GM21825 (cell line): Measurements from ENCODE around the gene RHBDL1.

ENCODE experiments used
- ATAC-seq: cut with Tn5 transposase; IDR thresholded peaks from one replicate; pipeline ENCODE4 v1.9.1; 2021; ENCODE audit warnings: mild to moderate bottlenecking, moderate library complexity; ENCODE audit not compliant: unreplicated experiment

The RHBDL1 gene

DNA sequence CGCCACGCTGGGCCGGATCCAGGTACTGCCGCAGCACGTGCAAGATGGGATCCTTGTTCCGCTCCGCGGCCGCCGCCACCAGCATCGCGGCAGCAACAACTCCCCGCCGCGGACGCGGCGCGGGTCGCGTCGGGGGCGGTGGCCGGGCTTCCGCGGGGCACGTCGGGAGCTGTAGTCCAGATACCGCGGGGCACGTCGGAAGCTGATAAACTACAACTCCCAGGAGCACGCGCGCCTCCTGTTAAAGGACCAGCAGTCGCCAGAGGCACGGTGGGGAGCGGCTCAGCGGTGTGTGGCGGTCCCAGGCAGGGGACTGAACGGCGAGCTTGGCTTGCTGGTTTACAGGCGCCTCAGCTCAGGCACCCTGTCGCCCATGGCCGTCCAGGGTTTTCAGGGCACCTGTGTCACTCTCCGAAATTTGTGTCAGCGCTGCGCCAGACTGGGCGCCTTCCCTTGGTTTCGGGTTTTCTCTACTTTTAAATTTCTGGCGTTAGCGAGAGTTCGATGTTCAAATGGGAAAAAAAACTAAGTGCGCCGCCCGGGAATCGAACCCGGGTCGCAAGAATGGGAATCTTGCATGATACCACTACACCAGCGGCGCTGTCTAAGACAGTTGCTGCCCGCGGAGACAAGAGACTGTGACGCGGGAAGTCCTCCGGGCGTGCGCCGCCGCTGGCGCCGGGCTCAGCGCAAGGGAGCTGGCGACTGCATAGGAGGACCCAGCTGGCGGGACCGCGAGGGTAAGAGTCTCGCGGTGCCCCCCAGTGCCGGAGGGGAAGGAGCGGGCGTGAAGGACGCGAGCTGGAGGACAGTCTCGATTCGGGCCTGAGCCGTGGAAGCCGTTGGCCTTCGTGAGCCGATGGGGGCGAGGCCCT, 39.0 kb upstream of the RHBDL1 start, which contains the start of gene METTL26:
Gene METTL26, minus strand, starts transcription at position 100 of the 875 bp plus-strand sequence. Its CDS starts 15 bp downstream, at position 85.
- ATAC-seq = peak; percentile 57

- ATAC-seq = peak; percentile 27
These were observed 38.1 kb upstream of the RHBDL1 start for GRCh38 chr16:637081-638018.

- no peak for ATAC-seq
These were observed 37.4 kb upstream of the RHBDL1 start for GRCh38 chr16:638034-638543.

DNA sequence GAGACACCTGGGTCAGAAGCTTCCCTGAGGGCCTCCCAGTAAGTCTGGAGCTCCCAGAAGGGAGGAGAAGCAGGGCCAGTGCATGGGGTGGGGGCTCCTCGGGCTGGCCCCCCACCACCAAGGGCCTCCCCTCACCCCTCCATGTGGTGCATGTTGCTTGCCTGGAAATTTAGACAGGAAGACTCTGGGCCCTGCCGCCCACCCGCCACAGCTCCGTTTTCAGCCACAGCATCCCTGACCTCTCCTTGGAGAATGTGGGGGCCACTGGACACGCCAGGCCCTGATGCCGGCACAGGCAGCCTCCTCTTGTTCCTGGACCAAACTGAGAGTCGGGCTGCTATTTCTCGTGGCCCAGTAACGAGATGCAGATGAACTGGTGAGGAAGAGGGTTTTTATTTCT, 36.6 kb upstream of the RHBDL1 start:
- ATAC-seq = no peak

DNA sequence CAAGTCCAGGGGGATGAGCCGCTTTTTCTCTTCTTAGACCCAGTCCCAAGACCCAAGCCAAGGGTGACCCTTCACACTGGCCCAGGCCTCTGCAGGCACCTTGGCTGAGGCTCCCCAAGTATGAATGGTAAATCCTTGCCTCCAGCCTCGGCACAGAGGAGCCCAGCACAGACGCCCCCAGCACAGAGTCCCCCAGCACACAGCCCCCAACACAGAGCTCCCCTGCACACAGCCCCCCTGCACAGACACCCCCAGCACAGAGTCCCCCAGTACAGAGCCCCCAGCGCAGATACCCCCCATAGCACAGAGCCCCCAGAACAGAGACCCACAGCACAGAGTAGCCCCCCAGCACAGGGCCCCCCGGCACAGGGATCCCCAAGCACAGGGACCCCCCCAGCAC, 34.9 kb upstream of the RHBDL1 start:
- ATAC-seq = no peak

- peak; percentile 40 for ATAC-seq
These were observed 33.9 kb upstream of the RHBDL1 start, which contains the start of gene MCRIP2 for GRCh38 chr16:641326-642188. Gene MCRIP2, plus strand, starts transcription at chr16:641828. Its CDS starts 164 bp downstream, at chr16:641992.

DNA sequence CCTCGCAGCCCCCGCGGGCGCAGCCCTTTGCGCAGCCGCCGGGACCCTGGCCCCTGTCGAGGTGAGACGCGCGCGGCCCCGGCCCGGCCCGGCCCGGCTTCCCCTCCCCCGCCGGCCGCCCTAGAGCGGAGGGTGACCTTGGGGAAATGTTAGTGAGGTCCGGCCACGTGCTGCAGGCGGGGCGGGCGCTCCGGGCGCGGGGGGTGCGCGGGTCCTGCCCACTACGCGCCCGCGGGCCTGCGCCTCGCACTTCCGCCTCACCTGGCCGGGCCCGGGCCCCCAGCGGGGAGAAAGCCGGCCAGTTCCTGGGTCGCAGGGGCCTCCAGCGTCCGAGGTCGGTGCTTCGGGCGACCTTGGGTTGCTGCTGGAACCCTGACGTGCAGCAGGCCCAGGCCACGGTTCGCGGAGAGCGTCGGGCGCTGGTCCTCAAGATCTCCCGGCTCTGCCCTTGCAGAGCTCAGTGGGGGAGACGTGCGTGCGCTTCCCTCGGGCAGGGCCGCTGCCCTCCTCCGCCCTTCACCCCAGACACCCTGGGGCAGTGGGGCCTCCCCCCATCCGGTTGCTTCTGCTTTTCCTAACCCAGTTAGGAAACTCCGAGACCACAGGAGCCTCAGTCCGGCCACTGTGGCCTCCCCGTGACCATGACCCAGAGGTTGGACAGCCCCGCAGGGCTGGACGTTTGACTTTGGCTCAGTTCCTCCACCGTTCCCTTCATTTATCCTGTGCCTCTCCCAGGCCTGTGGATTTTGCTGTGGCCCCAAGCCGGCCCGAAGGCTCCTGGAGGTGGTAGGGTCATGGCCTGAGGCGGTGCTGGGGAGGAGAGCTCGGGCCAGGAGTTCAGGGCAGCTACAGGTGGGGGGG, 33.1 kb upstream of the RHBDL1 start:
- peak; percentile 25 for ATAC-seq

GRCh38 chr16:643050-643368, 32.5 kb upstream of the RHBDL1 start:
- ATAC-seq = no peak

- no peak for ATAC-seq
These were observed 30.9 kb upstream of the RHBDL1 start for GRCh38 chr16:644556-644955.

- ATAC-seq = no peak
These were observed 29.4 kb upstream of the RHBDL1 start for GRCh38 chr16:645852-646678.

- ATAC-seq = no peak
These were observed 28.7 kb upstream of the RHBDL1 start for GRCh38 chr16:646679-647172.

DNA sequence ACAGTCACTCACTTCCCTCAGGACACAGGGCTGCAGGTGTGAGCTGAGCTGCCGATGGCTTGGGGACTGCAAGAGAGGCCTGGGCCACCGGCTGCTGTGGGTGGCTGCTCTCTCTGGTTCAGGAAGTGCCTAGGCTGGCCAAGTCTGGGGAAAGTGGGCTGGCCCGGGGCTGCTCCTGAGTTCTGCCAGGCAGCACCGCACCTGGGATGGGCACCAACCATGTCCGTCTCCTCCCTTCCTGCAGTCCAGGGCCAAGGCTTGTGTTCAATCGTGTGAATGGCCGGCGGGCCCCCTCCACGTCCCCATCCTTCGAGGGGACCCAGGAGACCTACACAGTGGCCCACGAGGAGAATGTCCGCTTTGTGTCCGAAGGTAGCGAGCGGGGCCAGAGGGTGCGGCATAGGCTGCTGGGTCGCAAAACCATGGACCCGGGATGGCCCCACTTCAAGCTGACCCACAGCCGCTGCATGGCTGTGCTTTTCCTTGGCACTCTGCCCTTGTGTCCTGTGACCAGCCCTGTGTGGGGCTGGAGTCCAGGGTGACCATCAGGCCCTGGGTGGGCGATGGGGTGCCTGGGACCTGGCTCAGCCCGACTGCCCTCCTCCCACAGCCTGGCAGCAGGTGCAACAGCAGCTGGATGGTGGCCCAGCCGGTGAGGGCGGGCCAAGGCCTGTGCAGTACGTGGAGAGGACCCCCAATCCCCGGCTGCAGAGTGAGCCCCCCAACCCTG, 28.1 kb upstream of the RHBDL1 start:
- no peak for ATAC-seq

DNA sequence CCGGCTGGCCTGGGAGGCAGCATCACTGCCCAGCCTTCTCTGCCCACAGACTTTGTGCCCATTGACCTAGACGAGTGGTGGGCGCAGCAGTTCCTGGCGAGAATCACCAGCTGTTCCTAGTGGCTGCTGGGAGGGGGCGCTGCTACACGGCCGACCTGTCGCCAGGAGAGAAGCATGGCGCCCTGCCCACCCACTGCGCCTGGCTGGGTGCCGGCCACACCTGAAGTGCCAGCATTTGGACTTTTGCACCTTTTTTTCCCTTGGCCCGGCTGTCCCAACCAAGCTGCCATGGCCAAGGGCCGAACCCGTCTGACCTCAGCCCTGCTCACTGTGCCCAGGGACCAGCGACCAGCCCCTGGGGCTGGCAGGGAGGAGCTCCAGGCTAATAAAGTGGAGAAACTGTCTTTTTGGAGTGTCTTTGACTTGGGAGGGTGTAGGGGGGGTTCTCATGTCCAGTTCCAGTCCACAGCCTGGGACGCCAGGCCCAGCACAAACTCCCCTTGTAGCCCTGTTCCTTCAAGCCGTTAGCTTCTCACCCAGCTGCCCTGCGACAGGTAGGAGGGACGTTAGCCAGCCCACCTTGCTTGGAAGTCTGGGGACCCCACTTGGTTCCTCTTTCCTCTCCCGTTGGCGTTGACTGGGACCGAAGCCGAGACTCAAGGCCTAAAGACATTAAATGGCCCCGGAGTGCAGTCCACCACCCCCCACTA, 27.2 kb upstream of the RHBDL1 start:
- ATAC-seq = no peak

GRCh38 chr16:648781-649589, 26.5 kb upstream of the RHBDL1 start, which contains the start of gene WDR90:
Gene WDR90, plus strand, starts transcription at chr16:649365. Its CDS starts 52 bp downstream, at chr16:649417.
- peak; percentile 58 for ATAC-seq

DNA sequence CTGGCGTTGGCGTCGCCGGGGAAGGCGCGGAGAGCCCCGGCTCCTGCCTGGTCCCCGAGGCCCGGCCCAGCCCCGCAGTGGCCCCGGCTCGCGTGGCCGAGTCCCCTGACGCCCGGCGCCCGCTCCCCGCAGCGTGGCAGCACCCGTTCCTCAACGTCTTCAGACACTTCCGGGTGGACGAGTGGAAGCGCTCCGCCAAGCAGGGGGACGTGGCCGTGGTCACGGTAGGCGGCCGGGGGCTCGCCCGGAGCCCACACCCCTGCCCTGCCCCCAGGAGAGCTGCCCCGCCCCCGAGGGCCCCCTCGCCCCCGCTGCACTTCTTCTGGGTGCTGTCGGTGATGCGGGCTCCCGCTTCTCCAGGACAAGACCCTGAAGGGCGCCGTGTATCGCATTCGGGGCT, 25.8 kb upstream of the RHBDL1 start:
- ATAC-seq = no peak

GRCh38 chr16:651844-652243, 23.6 kb upstream of the RHBDL1 start:
- no peak for ATAC-seq
